ENCODE data around the gene COL18A1. TPM values are rescaled to one million over a fixed set of nuclear protein-coding genes. Genes with fewer than 3 reads are reported as not detected.
A peak's percentile ranks its signal among the peaks of the same experiment; 100 is the strongest.
"Not testable (repeated sequence)": the region's sequence is repeated elsewhere in the genome, so short reads cannot be mapped to it uniquely, and the experiment has no call there.

The COL18A1 gene
- total RNA-seq, 6 experiments from 2014 or later, result 39.8 to 93.5 (median 86.8) TPM

GRCh38 chr21:45362077-45362747, 42.8 kb upstream of the COL18A1 start:
- Mint-ChIP-seq H3K4me3 (no peak overlapping the region), H3K27me3 (ENCODE audit: insufficient read depth) (peaks cover 8% of the 10 kb centered on the region), H3K4me1 (ENCODE audit: low read depth) (peaks cover 48% of the 10 kb centered on the region), H3K27ac (peak overlapping the region; percentile 55), H3K36me3 (ENCODE audit: low read depth) (no peaks in the 10 kb centered on the region), H3K9me3 (no peaks in the 10 kb centered on the region)
- DNase-seq, result no peak
- no peak for TF ChIP-seq CTCF (IDR thresholded peaks at IDR 0.05)

GRCh38 chr21:45362748-45363145, 42.2 kb upstream of the COL18A1 start:
- H3K27me3 Mint-ChIP-seq (ENCODE audit: insufficient read depth), result peaks cover 6% of the 10 kb centered on the region
- H3K4me1 Mint-ChIP-seq (ENCODE audit: low read depth), result peaks cover 54% of the 10 kb centered on the region

GRCh38 chr21:45363272-45363671, 41.7 kb upstream of the COL18A1 start:
- H3K27me3 Mint-ChIP-seq (ENCODE audit: insufficient read depth); H3K36me3 Mint-ChIP-seq (ENCODE audit: low read depth); DNase-seq; H3K4me3 Mint-ChIP-seq; H3K9me3 Mint-ChIP-seq: not testable (repeated sequence)
- peaks cover 58% of the 10 kb centered on the region for H3K4me1 Mint-ChIP-seq (ENCODE audit: low read depth)
- peak overlapping the region; percentile 100 for H3K27ac Mint-ChIP-seq

More at GRCh38 chr21:45362748-45363145, 42.2 kb upstream of the COL18A1 start:
- Mint-ChIP-seq H3K27ac (peak overlapping the region; percentile 69), H3K4me3 (no peak overlapping the region), H3K9me3 (no peaks in the 10 kb centered on the region), H3K36me3 (ENCODE audit: low read depth) (no peaks in the 10 kb centered on the region)
- TF ChIP-seq CTCF (IDR thresholded peaks at IDR 0.05), result no peak
- DNase-seq, result no peak

- TF ChIP-seq CTCF (IDR thresholded peaks at IDR 0.05), result no peak
- H3K36me3 Mint-ChIP-seq (ENCODE audit: low read depth), result no peaks in the 10 kb centered on the region
- peak overlapping the region; percentile 100 for H3K27ac Mint-ChIP-seq
- peak; percentile 99 for DNase-seq
- peaks cover 58% of the 10 kb centered on the region for H3K4me1 Mint-ChIP-seq (ENCODE audit: low read depth)
- H3K4me3 Mint-ChIP-seq, result peak overlapping the region; percentile 85
- H3K27me3 Mint-ChIP-seq (ENCODE audit: insufficient read depth), result peaks cover 6% of the 10 kb centered on the region
- no peaks in the 10 kb centered on the region for H3K9me3 Mint-ChIP-seq
Measured at GRCh38 chr21:45363921-45364467, 41.0 kb upstream of the COL18A1 start.

- H3K9me3 Mint-ChIP-seq, result no peaks in the 10 kb centered on the region
- H3K27me3 Mint-ChIP-seq (ENCODE audit: insufficient read depth), result peaks cover 4% of the 10 kb centered on the region
- TF ChIP-seq CTCF (IDR thresholded peaks at IDR 0.05), result 0 out of 2 replicates have a peak, but pooled peaks have one; percentile 19
- H3K4me3 Mint-ChIP-seq, result peak overlapping the region; percentile 85
- DNase-seq, result peak; percentile 37
- H3K36me3 Mint-ChIP-seq (ENCODE audit: low read depth), result no peaks in the 10 kb centered on the region
- H3K4me1 Mint-ChIP-seq (ENCODE audit: low read depth), result peaks cover 58% of the 10 kb centered on the region
- H3K27ac Mint-ChIP-seq, result peak overlapping the region; percentile 100
Measured at GRCh38 chr21:45364468-45365185, 40.3 kb upstream of the COL18A1 start.

- Mint-ChIP-seq H3K27me3 (ENCODE audit: insufficient read depth) (peaks cover 4% of the 10 kb centered on the region), H3K4me3 (no peak overlapping the region), H3K9me3 (no peaks in the 10 kb centered on the region), H3K27ac (peak overlapping the region; percentile 100), H3K4me1 (ENCODE audit: low read depth) (peaks cover 62% of the 10 kb centered on the region), H3K36me3 (ENCODE audit: low read depth) (no peaks in the 10 kb centered on the region)
- TF ChIP-seq CTCF (IDR thresholded peaks at IDR 0.05), result no peak
- DNase-seq, result no peak
Measured at GRCh38 chr21:45365186-45365607, 39.8 kb upstream of the COL18A1 start.
